Mesenteric fat pad (tissue), 1 donor: ENCODE measurements around the gene DCX. TPM values are rescaled to one million over a fixed set of nuclear protein-coding genes. Genes with fewer than 3 reads are reported as not detected.

Experiments
- total RNA-seq: library from RNA; stranded (reverse); fragmentation: NEBNext Ultra II Directional; extraction: Animal tissue kit (Norgen Biotek cat#: 25700); gene quantifications from one replicate; pipeline ENCODE4 v1.2.1, GENCODE V29; 2021
- donor health status: DM: yes; HTN: yes; CAD: no.

The DCX gene
- total RNA-seq, 1 donor from 2014 or later, result not detected

Other genes with a start within 250 kb of the DCX start
- 0.16 TPM for gene CAPN6, start 141.7 kb downstream of the DCX start, total RNA-seq
- gene SERTM2, start 99.5 kb upstream of the DCX start, total RNA-seq, result not detected